Measurements from ENCODE around the gene CDH13. TPM values are rescaled to one million over a fixed set of nuclear protein-coding genes. Genes with fewer than 3 reads are reported as not detected.

CDH13 gene
- total and polyA plus RNA-seq, 2 donors (not counting 3 experiments of a cell fraction or from before 2014, with no cell fraction given), result 96.6 to 124 TPM

- no peak overlapping the region for H3K4me3 ChIP-seq (replicated peaks in 1 of 3; ENCODE audit: insufficient read depth in 1 of 3, low read depth in 1 of 3, low read length in 3 of 3)
- H3K27me3 ChIP-seq (ENCODE audit: control insufficient read depth in 2 of 2, insufficient read depth in 2 of 2, low read length in 2 of 2), result no peaks in the 10 kb centered on the region
- CTCF ChIA-PET, result interaction anchor here (1.0 to 1.5 kb wide), 5 partner anchors 10 to 233 kb away, joined by 3 to 5 read pairs (median 3); no protein-coding TSS in a partner anchor
- H3K79me2 ChIP-seq (ENCODE audit: control insufficient read depth, insufficient read depth, low read length), result no peaks in the 10 kb centered on the region
- DNase-seq (ENCODE audit: low read depth, low spot score) (no peak), FAIRE-seq (no peak)
- POLR2A ChIA-PET, result no interaction called here
- dilution Hi-C loops (cut with MboI; ENCODE audit: extremely low pct_ligation_motif_present, low sequenced_read_pairs), result no loop called here
- no peak overlapping the region for H3K4me2 ChIP-seq (ENCODE audit: insufficient read depth, low read length)
- H3K9me1 ChIP-seq (replicated peaks; ENCODE audit: control insufficient read depth, extremely low read depth, insufficient read depth, low read length), result no peaks in the 10 kb centered on the region
- TF ChIP-seq POLR2A (IDR thresholded peaks at IDR 0.05; ENCODE audit: low read depth, low read length), result no peak
- no peak for TF ChIP-seq GATA2 (IDR thresholded peaks at IDR 0.05; ENCODE audit: insufficient read depth, insufficient read length, low read depth, low read length)
- TF ChIP-seq EZH2 (IDR thresholded peaks at IDR 0.05; ENCODE audit: borderline replicate concordance, low read depth, low read length, severe bottlenecking), result no peak
- TF ChIP-seq JUN (IDR thresholded peaks at IDR 0.05; ENCODE audit: borderline replicate concordance, insufficient read depth, insufficient read length, low read depth), result no peak
- TF ChIP-seq, protein P1, sequence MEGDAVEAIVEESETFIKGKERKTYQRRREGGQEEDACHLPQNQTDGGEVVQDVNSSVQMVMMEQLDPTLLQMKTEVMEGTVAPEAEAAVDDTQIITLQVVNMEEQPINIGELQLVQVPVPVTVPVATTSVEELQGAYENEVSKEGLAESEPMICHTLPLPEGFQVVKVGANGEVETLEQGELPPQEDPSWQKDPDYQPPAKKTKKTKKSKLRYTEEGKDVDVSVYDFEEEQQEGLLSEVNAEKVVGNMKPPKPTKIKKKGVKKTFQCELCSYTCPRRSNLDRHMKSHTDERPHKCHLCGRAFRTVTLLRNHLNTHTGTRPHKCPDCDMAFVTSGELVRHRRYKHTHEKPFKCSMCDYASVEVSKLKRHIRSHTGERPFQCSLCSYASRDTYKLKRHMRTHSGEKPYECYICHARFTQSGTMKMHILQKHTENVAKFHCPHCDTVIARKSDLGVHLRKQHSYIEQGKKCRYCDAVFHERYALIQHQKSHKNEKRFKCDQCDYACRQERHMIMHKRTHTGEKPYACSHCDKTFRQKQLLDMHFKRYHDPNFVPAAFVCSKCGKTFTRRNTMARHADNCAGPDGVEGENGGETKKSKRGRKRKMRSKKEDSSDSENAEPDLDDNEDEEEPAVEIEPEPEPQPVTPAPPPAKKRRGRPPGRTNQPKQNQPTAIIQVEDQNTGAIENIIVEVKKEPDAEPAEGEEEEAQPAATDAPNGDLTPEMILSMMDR (IDR thresholded peaks at IDR 0.05; ENCODE audit: extremely low read depth in 1 of 2, insufficient read depth in 1 of 2, low read depth in 1 of 2, low read length in 2 of 2), result no peak
- TF ChIP-seq POLR2AphosphoS5 (IDR thresholded peaks at IDR 0.05; ENCODE audit: insufficient read depth, low read depth, low read length), result no peak
- TF ChIP-seq, protein P2, sequence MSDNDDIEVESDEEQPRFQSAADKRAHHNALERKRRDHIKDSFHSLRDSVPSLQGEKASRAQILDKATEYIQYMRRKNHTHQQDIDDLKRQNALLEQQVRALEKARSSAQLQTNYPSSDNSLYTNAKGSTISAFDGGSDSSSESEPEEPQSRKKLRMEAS (IDR thresholded peaks at IDR 0.05; ENCODE audit: insufficient read depth, insufficient read length), result no peak
- no peak for TF ChIP-seq MYC (IDR thresholded peaks at IDR 0.05; ENCODE audit: low read depth, low read length)
- TF ChIP-seq FOS (IDR thresholded peaks at IDR 0.05; ENCODE audit: borderline replicate concordance, insufficient read depth, low read length), result no peak
- peaks cover 36% of the 10 kb centered on the region for H3K4me1 ChIP-seq (ENCODE audit: control insufficient read depth, extremely low read depth, insufficient read depth, low read length)
- no peaks in the 10 kb centered on the region for H4K20me1 ChIP-seq (replicated peaks; ENCODE audit: control insufficient read depth, extremely low read depth, insufficient read depth, low read length)
- no peaks in the 10 kb centered on the region for H3K9me3 ChIP-seq (replicated peaks; ENCODE audit: control insufficient read depth, insufficient read depth, low read length)
- H3K27ac ChIP-seq (ENCODE audit: insufficient read depth, low read depth, low read length), result no peak overlapping the region
- intact Hi-C loops (cut with micrococcal nuclease), result no loop called here
- no TSS peak for BruUV-seq (replicated peaks)
- no peaks in the 10 kb centered on the region for H3K36me3 ChIP-seq (ENCODE audit: control insufficient read depth in 2 of 2, extremely low read depth in 1 of 2, insufficient read depth in 2 of 2, low read length in 2 of 2)
- H2AFZ ChIP-seq (ENCODE audit: low read depth, low read length), result no peak overlapping the region
- no peak overlapping the region for H3K9ac ChIP-seq (replicated peaks; ENCODE audit: extremely low read depth, insufficient read depth, low read length)
Observed at GRCh38 chr16:83005653-83006160, 378.9 kb downstream of the CDH13 start.

All from endothelial cell of umbilical vein (primary cell).